GM10248 (cell line): Measurements from ENCODE around the gene DQX1.
"Not testable (repeated sequence)": the region's sequence is repeated elsewhere in the genome, so short reads cannot be mapped to it uniquely, and the experiment has no call there.

Experiments
- CTCF ChIA-PET: fragments of 300-600 bp; sonication (Branson Sonifier 250); formaldehyde crosslinking; extraction: SDS; loops from one replicate; lab custom pipeline; 2021; ENCODE audit warnings: antibody characterized with exemption; lab: Yijun Ruan, JAX
- POLR2A ChIA-PET: fragments of 350-650 bp; sonication (Branson Sonifier 250); formaldehyde crosslinking; extraction: SDS; loops from one replicate; lab custom pipeline; 2020; ENCODE audit warnings: antibody characterized with exemption; lab: Yijun Ruan, JAX
- DNase-seq: peaks from one replicate; pipeline ENCODE4 v3.0.0; 2012; ENCODE audit errors: extremely low spot score
- TF ChIP-seq, protein P1 (sequence below): IDR thresholded peaks from 2 replicates; pipeline ENCODE4 v1.5.1; 2012; ENCODE audit warnings: mild to moderate bottlenecking, low read depth; ENCODE audit errors: extremely low read depth, missing control alignments, control extremely low read depth

DQX1 gene

DNA sequence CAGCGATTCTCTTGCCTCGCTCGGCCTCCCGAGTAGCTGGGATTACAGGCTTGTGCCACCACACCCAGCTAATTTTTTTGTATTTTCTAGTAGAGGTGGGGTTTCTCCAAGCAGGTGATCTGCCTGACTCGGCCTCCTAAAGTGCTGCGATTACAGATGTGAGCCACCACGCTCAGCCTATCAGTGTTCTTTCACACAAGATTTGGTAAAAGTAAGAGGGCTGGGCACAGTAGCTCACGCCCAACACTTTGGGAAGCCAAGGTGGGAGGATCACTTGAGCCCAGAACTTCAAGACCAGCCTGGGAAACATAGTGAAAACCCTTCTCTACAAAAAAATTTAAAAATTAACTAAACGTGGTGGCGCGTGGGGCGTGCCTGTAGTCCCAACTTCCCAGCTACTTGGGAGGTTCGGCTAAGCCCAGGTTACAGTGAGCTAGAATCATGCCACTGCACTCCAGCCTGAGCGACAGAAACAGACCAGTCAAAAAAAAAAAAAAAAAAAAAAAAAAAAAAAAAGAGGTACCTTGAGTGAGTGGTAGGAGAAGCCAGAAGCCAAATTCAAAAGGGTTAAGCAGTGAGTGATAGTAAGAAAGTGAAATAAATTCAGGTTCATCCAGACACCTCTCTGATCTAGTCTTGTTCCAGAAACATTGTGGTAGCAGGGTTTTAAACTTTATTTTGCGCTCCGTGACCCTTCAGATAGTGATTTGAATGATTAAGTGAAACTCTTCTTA, 54.5 kb downstream of the DQX1 start:
- ChIA-PET POLR2A (interaction anchor here (0.6 to 2.3 kb wide), 3 partner anchors 11 to 178 kb away, joined by 4 to 8 read pairs (median 6); partner anchors contain the start of genes CCDC142, TTC31 and WBP1), CTCF (interaction anchor here (1.8 to 3.5 kb wide), 3 partner anchors 11 to 115 kb away, joined by 4 to 27 read pairs (median 24); partner anchors contain the start of genes CCDC142 and TTC31)
- TF ChIP-seq, protein P1, sequence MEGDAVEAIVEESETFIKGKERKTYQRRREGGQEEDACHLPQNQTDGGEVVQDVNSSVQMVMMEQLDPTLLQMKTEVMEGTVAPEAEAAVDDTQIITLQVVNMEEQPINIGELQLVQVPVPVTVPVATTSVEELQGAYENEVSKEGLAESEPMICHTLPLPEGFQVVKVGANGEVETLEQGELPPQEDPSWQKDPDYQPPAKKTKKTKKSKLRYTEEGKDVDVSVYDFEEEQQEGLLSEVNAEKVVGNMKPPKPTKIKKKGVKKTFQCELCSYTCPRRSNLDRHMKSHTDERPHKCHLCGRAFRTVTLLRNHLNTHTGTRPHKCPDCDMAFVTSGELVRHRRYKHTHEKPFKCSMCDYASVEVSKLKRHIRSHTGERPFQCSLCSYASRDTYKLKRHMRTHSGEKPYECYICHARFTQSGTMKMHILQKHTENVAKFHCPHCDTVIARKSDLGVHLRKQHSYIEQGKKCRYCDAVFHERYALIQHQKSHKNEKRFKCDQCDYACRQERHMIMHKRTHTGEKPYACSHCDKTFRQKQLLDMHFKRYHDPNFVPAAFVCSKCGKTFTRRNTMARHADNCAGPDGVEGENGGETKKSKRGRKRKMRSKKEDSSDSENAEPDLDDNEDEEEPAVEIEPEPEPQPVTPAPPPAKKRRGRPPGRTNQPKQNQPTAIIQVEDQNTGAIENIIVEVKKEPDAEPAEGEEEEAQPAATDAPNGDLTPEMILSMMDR = no peak
- no peak for DNase-seq

DNA sequence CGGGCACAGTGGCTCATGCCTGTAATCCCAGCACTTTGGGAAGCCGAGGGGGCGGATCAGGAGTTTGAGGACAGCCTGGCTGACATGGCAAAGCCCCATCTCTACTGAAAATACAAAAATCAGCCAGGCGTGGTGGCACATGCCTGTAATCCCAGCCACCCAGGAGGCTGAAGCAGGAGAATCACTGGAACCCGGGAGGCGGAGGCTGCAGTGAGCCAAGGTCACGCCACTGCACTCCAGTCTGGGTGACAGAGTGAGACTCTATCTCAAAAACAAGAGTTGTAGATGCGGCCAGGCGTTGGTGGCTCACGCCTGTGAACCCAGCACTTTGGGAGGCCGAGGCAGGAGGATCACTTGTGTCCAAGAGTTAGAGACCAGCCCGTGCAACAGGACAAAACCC, 55.3 kb downstream of the DQX1 start:
- CTCF ChIA-PET, DNase-seq: not testable (repeated sequence)
- POLR2A ChIA-PET = interaction anchor here (2.3 kb wide), 1 partner anchor 12 kb away, joined by 8 read pairs; the partner anchor contains the start of gene WBP1
